ENCODE measurements around the gene MLPH.

MLPH gene

DNA sequence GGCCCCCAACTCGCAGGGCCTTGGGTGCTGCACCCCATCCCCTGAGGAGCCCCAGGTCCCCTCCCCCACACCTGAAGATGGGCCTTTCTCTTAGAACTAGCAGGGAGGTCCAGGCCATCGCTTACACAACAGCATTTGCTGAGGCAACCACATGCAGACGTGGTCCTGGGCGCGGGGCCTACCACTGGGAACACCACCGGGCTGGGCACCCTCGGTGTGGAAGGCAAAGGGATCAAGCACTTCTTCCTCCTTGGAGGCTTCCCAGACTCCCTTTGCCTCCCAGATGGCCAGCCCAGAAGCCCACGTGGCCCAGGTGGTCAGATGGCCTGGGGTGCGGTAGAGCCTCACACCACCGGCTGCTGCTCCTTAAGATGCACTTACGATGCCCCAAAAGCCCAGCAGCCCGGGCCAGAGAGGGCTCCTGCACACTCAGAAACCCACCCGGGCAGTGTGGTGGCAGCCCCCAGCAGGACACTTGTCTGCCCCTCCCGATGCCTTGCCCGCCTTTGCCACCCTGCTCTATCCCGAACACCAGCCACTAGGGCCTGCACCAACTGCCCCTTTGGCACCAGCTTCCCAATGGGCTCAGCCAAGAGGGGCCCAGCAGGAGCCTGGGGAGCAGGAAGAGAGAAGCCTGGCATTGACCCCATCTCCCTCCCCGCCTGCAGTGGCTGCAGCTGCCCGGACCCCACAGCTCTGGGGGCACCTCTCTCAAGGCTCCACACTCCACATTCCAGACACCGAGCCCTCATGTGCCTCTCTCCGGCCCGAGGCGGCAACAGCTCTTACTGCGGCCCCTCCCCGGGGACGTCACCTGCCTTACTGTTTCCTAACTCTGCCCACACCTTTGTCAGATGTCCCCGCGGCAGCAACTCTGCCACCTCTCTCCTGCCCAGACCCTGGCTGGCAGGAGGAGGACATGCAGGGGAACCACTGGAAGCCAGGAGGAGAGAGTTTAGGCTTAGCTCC is 13.9 kb upstream of the MLPH start:
- Histone ChIP-seq H3K4me3 (ENCODE audit: low read length) (no peak overlapping the region), H3K4me1 (ENCODE audit: control insufficient read depth, low read depth, low read length) (peaks cover 2% of the 10 kb centered on the region), H2BK120ac (ENCODE audit: low read depth, low read length) (no peak overlapping the region), H3K4ac (ENCODE audit: low read depth, low read length) (no peak overlapping the region), H3K36me3 (ENCODE audit: control insufficient read depth, insufficient read depth, low read length) (no peaks in the 10 kb centered on the region), H3K56ac (ENCODE audit: low read length) (no peak overlapping the region), H3K79me2 (ENCODE audit: control insufficient read depth, insufficient read depth, low read length) (no peaks in the 10 kb centered on the region), H3K4me2 (ENCODE audit: low read length) (no peak overlapping the region), H3K27ac (ENCODE audit: low read depth, low read length) (no peak overlapping the region), H3K27me3 (ENCODE audit: insufficient read depth, low read length, poor library complexity) (no peaks in the 10 kb centered on the region), H3K18ac (ENCODE audit: low read length) (no peak overlapping the region), H3K23ac (ENCODE audit: low read length) (no peak overlapping the region), H3K9ac (ENCODE audit: low read length) (no peak overlapping the region), H4K8ac (ENCODE audit: low read depth, low read length) (no peak overlapping the region), H2AK5ac (ENCODE audit: low read length) (no peak overlapping the region), H3K79me1 (ENCODE audit: low read length) (no peaks in the 10 kb centered on the region), H2BK5ac (ENCODE audit: low read length) (no peak overlapping the region), H2BK15ac (replicated peaks; ENCODE audit: low read depth) (no peak overlapping the region), H4K5ac (ENCODE audit: low read length) (no peak overlapping the region)
- DNase-seq: no peak
- WGBS (ENCODE audit: extremely low coverage, insufficient coverage, low lambda C conversion rate): no CpG with 5 or more reads among the region's 27 CpGs

DNA sequence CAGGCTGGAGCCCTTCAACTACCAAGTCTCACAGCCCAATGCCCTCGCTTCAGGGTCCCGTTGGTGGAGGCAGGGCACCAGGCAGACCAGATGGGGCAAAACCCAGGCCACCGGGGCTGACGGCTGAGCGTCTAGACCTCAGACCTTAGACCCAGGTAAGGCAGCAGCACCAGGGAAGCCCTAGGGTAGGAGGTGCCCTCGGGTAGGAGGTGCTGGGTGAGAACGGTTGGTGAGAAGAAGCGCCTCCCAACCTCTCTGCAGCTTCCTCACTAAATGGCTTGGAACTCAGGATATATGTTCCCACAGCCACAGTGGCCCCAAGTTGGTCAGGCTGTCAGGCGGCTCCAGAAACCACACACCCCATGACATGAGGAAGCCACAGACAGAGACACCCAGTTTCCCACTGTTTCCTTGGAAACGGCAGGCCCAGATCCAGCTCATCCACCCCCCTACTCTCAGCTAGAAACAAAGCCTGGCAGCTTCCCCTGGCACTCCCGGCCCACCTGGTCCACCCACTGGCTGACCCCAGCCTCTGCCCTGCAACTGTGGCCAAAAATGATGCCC is 13.1 kb upstream of the MLPH start:
- H3K18ac ChIP-seq (ENCODE audit: low read length): no peak overlapping the region
- no peak for DNase-seq
- no peak overlapping the region for H2BK15ac ChIP-seq (replicated peaks; ENCODE audit: low read depth)
- H4K8ac ChIP-seq (ENCODE audit: low read depth, low read length): no peak overlapping the region
- H3K27me3 ChIP-seq (ENCODE audit: insufficient read depth, low read length, poor library complexity): no peaks in the 10 kb centered on the region
- no peak overlapping the region for H3K4ac ChIP-seq (ENCODE audit: low read depth, low read length)
- no CpG with 5 or more reads among the region's 11 CpGs for WGBS (ENCODE audit: extremely low coverage, insufficient coverage, low lambda C conversion rate)
- no peak overlapping the region for H3K9ac ChIP-seq (ENCODE audit: low read length)
- H3K4me1 ChIP-seq (ENCODE audit: control insufficient read depth, low read depth, low read length): peaks cover 2% of the 10 kb centered on the region
- H3K36me3 ChIP-seq (ENCODE audit: control insufficient read depth, insufficient read depth, low read length): no peaks in the 10 kb centered on the region
- no peak overlapping the region for H2BK120ac ChIP-seq (ENCODE audit: low read depth, low read length)
- H3K4me2 ChIP-seq (ENCODE audit: low read length): no peak overlapping the region
- H3K4me3 ChIP-seq (ENCODE audit: low read length): no peak overlapping the region
- no peaks in the 10 kb centered on the region for H3K79me2 ChIP-seq (ENCODE audit: control insufficient read depth, insufficient read depth, low read length)
- H3K27ac ChIP-seq (ENCODE audit: low read depth, low read length): no peak overlapping the region
- no peak overlapping the region for H4K5ac ChIP-seq (ENCODE audit: low read length)
- no peak overlapping the region for H3K56ac ChIP-seq (ENCODE audit: low read length)
- peak overlapping the region; percentile 56 for H3K23ac ChIP-seq (ENCODE audit: low read length)
- H2AK5ac ChIP-seq (ENCODE audit: low read length): no peak overlapping the region
- no peaks in the 10 kb centered on the region for H3K79me1 ChIP-seq (ENCODE audit: low read length)
- H2BK5ac ChIP-seq (ENCODE audit: low read length): no peak overlapping the region

- H3K36me3 ChIP-seq (ENCODE audit: control insufficient read depth, insufficient read depth, low read length): no peaks in the 10 kb centered on the region
- H3K27me3 ChIP-seq (ENCODE audit: insufficient read depth, low read length, poor library complexity): no peaks in the 10 kb centered on the region
- no peak overlapping the region for H2BK120ac ChIP-seq (ENCODE audit: low read depth, low read length)
- H3K4ac ChIP-seq (ENCODE audit: low read depth, low read length): peak overlapping the region; percentile 61
- H3K4me1 ChIP-seq (ENCODE audit: control insufficient read depth, low read depth, low read length): peaks cover 2% of the 10 kb centered on the region
- H3K9ac ChIP-seq (ENCODE audit: low read length): peak overlapping the region; percentile 85
- no peaks in the 10 kb centered on the region for H3K79me1 ChIP-seq (ENCODE audit: low read length)
- no CpG with 5 or more reads among the region's 12 CpGs for WGBS (ENCODE audit: extremely low coverage, insufficient coverage, low lambda C conversion rate)
- no peak overlapping the region for H2BK5ac ChIP-seq (ENCODE audit: low read length)
- H3K56ac ChIP-seq (ENCODE audit: low read length): peak overlapping the region; percentile 89
- no peaks in the 10 kb centered on the region for H3K79me2 ChIP-seq (ENCODE audit: control insufficient read depth, insufficient read depth, low read length)
- no peak overlapping the region for H4K5ac ChIP-seq (ENCODE audit: low read length)
- no peak overlapping the region for H2AK5ac ChIP-seq (ENCODE audit: low read length)
- peak overlapping the region; percentile 2 for H3K4me2 ChIP-seq (ENCODE audit: low read length)
- H4K8ac ChIP-seq (ENCODE audit: low read depth, low read length): peak overlapping the region; percentile 78
- peak overlapping the region; percentile 56 for H3K23ac ChIP-seq (ENCODE audit: low read length)
- H3K18ac ChIP-seq (ENCODE audit: low read length): peak overlapping the region; percentile 94
- H3K27ac ChIP-seq (ENCODE audit: low read depth, low read length): no peak overlapping the region
- DNase-seq: no peak
- H2BK15ac ChIP-seq (replicated peaks; ENCODE audit: low read depth): no peak overlapping the region
- H3K4me3 ChIP-seq (ENCODE audit: low read length): no peak overlapping the region
Measured at GRCh38 chr2:237474442-237474911, 12.6 kb upstream of the MLPH start.

DNA sequence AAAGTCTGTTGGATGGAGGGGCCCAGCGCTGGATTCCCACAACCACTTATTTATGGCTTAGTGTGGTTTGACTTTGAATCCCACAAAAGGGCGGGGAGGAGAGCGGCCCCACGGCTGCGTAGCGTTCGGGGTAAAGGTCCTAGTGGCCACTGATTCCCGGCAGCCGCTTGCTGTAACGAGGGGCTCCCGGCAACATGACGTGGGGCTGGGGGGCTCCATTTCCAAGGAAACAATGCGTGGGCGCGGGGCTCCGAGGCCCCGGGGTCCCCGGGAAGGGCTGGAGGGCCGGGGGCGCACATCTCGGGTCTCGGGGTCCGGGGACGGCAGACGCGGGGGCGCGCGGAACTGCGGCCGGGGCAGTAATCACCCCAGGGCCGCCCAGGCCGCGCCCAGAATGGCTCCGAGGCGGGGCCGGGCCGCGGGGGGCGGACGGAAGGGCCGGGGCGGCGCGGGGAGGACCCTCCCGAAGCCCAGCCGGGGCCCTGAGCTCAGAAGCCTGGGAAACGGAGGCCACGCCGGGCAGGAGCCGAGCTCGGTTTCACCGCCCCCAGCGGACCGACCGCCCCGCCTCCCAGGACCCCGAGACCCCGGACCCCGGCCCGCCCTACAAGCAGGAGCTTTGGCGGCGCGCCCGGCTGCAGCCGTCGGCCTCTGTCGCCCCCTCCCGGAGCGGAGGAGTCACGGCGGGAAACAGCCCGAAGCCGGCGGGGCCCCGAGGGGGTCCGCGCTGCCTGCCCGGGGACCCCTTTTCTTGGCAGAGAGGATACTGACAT is 11.9 kb upstream of the MLPH start:
- H2BK15ac ChIP-seq (replicated peaks; ENCODE audit: low read depth): no peak overlapping the region
- H3K23ac ChIP-seq (ENCODE audit: low read length): no peak overlapping the region
- H4K5ac ChIP-seq (ENCODE audit: low read length): no peak overlapping the region
- H3K36me3 ChIP-seq (ENCODE audit: control insufficient read depth, insufficient read depth, low read length): no peaks in the 10 kb centered on the region
- peaks cover 2% of the 10 kb centered on the region for H3K4me1 ChIP-seq (ENCODE audit: control insufficient read depth, low read depth, low read length)
- H3K4ac ChIP-seq (ENCODE audit: low read depth, low read length): peak overlapping the region; percentile 61
- peak overlapping the region; percentile 62 for H3K4me2 ChIP-seq (ENCODE audit: low read length)
- H3K4me3 ChIP-seq (ENCODE audit: low read length): peak overlapping the region; percentile 59
- no peaks in the 10 kb centered on the region for H3K79me2 ChIP-seq (ENCODE audit: control insufficient read depth, insufficient read depth, low read length)
- H2BK120ac ChIP-seq (ENCODE audit: low read depth, low read length): no peak overlapping the region
- H3K27me3 ChIP-seq (ENCODE audit: insufficient read depth, low read length, poor library complexity): no peaks in the 10 kb centered on the region
- no CpG with 5 or more reads among the region's 79 CpGs for WGBS (ENCODE audit: extremely low coverage, insufficient coverage, low lambda C conversion rate)
- H3K56ac ChIP-seq (ENCODE audit: low read length): peak overlapping the region; percentile 89
- H3K9ac ChIP-seq (ENCODE audit: low read length): peak overlapping the region; percentile 85
- H4K8ac ChIP-seq (ENCODE audit: low read depth, low read length): peak overlapping the region; percentile 78
- no peak overlapping the region for H2AK5ac ChIP-seq (ENCODE audit: low read length)
- peak; percentile 82 for DNase-seq
- H3K27ac ChIP-seq (ENCODE audit: low read depth, low read length): peak overlapping the region; percentile 27
- H3K79me1 ChIP-seq (ENCODE audit: low read length): no peaks in the 10 kb centered on the region
- no peak overlapping the region for H2BK5ac ChIP-seq (ENCODE audit: low read length)
- H3K18ac ChIP-seq (ENCODE audit: low read length): peak overlapping the region; percentile 94

GRCh38 chr2:237475704-237476141 is 11.3 kb upstream of the MLPH start:
- Histone ChIP-seq H4K5ac (ENCODE audit: low read length) (no peak overlapping the region), H3K79me1 (ENCODE audit: low read length) (no peaks in the 10 kb centered on the region), H3K9ac (ENCODE audit: low read length) (peak overlapping the region; percentile 52), H2BK5ac (ENCODE audit: low read length) (peak overlapping the region; percentile 25), H3K27ac (ENCODE audit: low read depth, low read length) (no peak overlapping the region), H2AK5ac (ENCODE audit: low read length) (no peak overlapping the region), H3K4me3 (ENCODE audit: low read length) (peak overlapping the region; percentile 18), H3K56ac (ENCODE audit: low read length) (peak overlapping the region; percentile 75), H3K79me2 (ENCODE audit: control insufficient read depth, insufficient read depth, low read length) (no peaks in the 10 kb centered on the region), H4K8ac (ENCODE audit: low read depth, low read length) (no peak overlapping the region), H2BK120ac (ENCODE audit: low read depth, low read length) (no peak overlapping the region), H3K23ac (ENCODE audit: low read length) (no peak overlapping the region), H3K4ac (ENCODE audit: low read depth, low read length) (no peak overlapping the region), H3K4me1 (ENCODE audit: control insufficient read depth, low read depth, low read length) (peaks cover 2% of the 10 kb centered on the region), H3K27me3 (ENCODE audit: insufficient read depth, low read length, poor library complexity) (no peaks in the 10 kb centered on the region), H3K18ac (ENCODE audit: low read length) (no peak overlapping the region), H3K36me3 (ENCODE audit: control insufficient read depth, insufficient read depth, low read length) (no peaks in the 10 kb centered on the region), H2BK15ac (replicated peaks; ENCODE audit: low read depth) (no peak overlapping the region), H3K4me2 (ENCODE audit: low read length) (peak overlapping the region; percentile 62)
- WGBS (ENCODE audit: extremely low coverage, insufficient coverage, low lambda C conversion rate): no CpG with 5 or more reads among the region's 17 CpGs
- DNase-seq: peak; percentile 53
